GM19463 (cell line): Measurements from ENCODE around the gene ASZ1.

Experiments
- ATAC-seq: cut with Tn5 transposase; IDR thresholded peaks from one replicate; pipeline ENCODE4 v1.9.1; 2021; ENCODE audit warnings: mild to moderate bottlenecking, moderate library complexity; ENCODE audit not compliant: unreplicated experiment

The ASZ1 gene

GRCh38 chr7:117402109-117402508 is 25.2 kb downstream of the ASZ1 start:
- no peak for ATAC-seq

GRCh38 chr7:117401293-117402002 is 25.8 kb downstream of the ASZ1 start:
- ATAC-seq, result peak; percentile 50

GRCh38 chr7:117399820-117400422 is 27.4 kb downstream of the ASZ1 start:
- no peak for ATAC-seq

GRCh38 chr7:117395743-117396142 is 31.6 kb downstream of the ASZ1 start:
- no peak for ATAC-seq

GRCh38 chr7:117393781-117394180 is 33.5 kb downstream of the ASZ1 start:
- no peak for ATAC-seq

- no peak for ATAC-seq
These were observed 37.4 kb downstream of the ASZ1 start for GRCh38 chr7:117389871-117390270.

- ATAC-seq, result no peak
These were observed 41.1 kb downstream of the ASZ1 start for GRCh38 chr7:117386110-117386706.

- ATAC-seq, result peak; percentile 83
These were observed 41.8 kb downstream of the ASZ1 start for GRCh38 chr7:117385363-117386109.

GRCh38 chr7:117384688-117385362 is 42.5 kb downstream of the ASZ1 start:
- no peak for ATAC-seq

GRCh38 chr7:117383483-117384189 is 43.7 kb downstream of the ASZ1 start:
- no peak for ATAC-seq

GRCh38 chr7:117383046-117383445 is 44.2 kb downstream of the ASZ1 start:
- ATAC-seq, result no peak

- no peak for ATAC-seq
These were observed 45.9 kb downstream of the ASZ1 start for GRCh38 chr7:117381362-117381761.

GRCh38 chr7:117375380-117375779 is 51.9 kb downstream of the ASZ1 start:
- no peak for ATAC-seq

- ATAC-seq, result no peak
These were observed 55.2 kb downstream of the ASZ1 start for GRCh38 chr7:117372073-117372472.

GRCh38 chr7:117364339-117365080 is 62.8 kb downstream of the ASZ1 start:
- ATAC-seq, result no peak

GRCh38 chr7:117362294-117362888 is 64.9 kb downstream of the ASZ1 start:
- ATAC-seq, result peak; percentile 41

- ATAC-seq, result no peak
These were observed 77.3 kb downstream of the ASZ1 start for GRCh38 chr7:117350027-117350426.

- no peak for ATAC-seq
These were observed 77.7 kb downstream of the ASZ1 start for GRCh38 chr7:117349570-117349969.

GRCh38 chr7:117347962-117348672 is 79.2 kb downstream of the ASZ1 start:
- peak; percentile 94 for ATAC-seq
